ENCODE measurements around the gene LGALS3BP. TPM values are rescaled to one million over a fixed set of nuclear protein-coding genes. Genes with fewer than 3 reads are reported as not detected.

Gene LGALS3BP
- total RNA-seq, 1 donor from 2014 or later = 193 TPM

- ATAC-seq = no peak
Observed at GRCh38 chr17:78981010-78981888, 1.5 kb upstream of the LGALS3BP start.

- no peak for ATAC-seq
Observed at GRCh38 chr17:78980624-78980972, 875 bp upstream of the LGALS3BP start.

GRCh38 chr17:78977997-78978973 is 1.4 kb downstream of the LGALS3BP start:
- ATAC-seq = no peak

GRCh38 chr17:78977681-78977943 is 2.1 kb downstream of the LGALS3BP start:
- ATAC-seq = no peak

GRCh38 chr17:78976907-78977680 is 2.6 kb downstream of the LGALS3BP start:
- ATAC-seq = no peak

GRCh38 chr17:78974635-78975591 is 4.8 kb downstream of the LGALS3BP start:
- peak; percentile 75 for ATAC-seq

GRCh38 chr17:78973792-78974520 is 5.8 kb downstream of the LGALS3BP start:
- ATAC-seq = no peak

- no peak for ATAC-seq
Observed at GRCh38 chr17:78973196-78973595, 6.5 kb downstream of the LGALS3BP start.

- no peak for ATAC-seq
Observed at GRCh38 chr17:78972507-78973105, 7.1 kb downstream of the LGALS3BP start.

GRCh38 chr17:78971756-78972506 is 7.8 kb downstream of the LGALS3BP start:
- no peak for ATAC-seq

- peak; percentile 45 for ATAC-seq
Observed at GRCh38 chr17:78970834-78971755, 8.6 kb downstream of the LGALS3BP start.

- no peak for ATAC-seq
Observed at GRCh38 chr17:78969865-78970264, 9.9 kb downstream of the LGALS3BP start.

- no peak for ATAC-seq
Observed at GRCh38 chr17:78967782-78968362, 11.9 kb downstream of the LGALS3BP start.

GRCh38 chr17:78966910-78967600 is 12.7 kb downstream of the LGALS3BP start:
- no peak for ATAC-seq

- ATAC-seq = no peak
Observed at GRCh38 chr17:78966123-78966813, 13.5 kb downstream of the LGALS3BP start.

GRCh38 chr17:78965491-78965924 is 14.2 kb downstream of the LGALS3BP start:
- ATAC-seq = no peak

GRCh38 chr17:78963378-78963777 is 16.3 kb downstream of the LGALS3BP start:
- no peak for ATAC-seq
